MM.1S (cell line): ENCODE data around the gene PRAMEF14.
"Not testable (repeated sequence)": the region's sequence is repeated elsewhere in the genome, so short reads cannot be mapped to it uniquely, and the experiment has no call there.

Experiments
- CTCF ChIP-seq: fragments of 300-600 bp; sonication (generic); IDR thresholded peaks from 2 replicates; pipeline ENCODE4 v1.5.1; 2016; ENCODE audit warnings: antibody characterized with exemption, low read length, mixed read lengths
- EZH2 ChIP-seq: fragments of 300-600 bp; sonication (generic); optimal IDR thresholded peaks from 2 replicates; pipeline ENCODE3; 2017; ENCODE audit warnings: low read depth, mild to moderate bottlenecking, antibody characterized with exemption, low read length, mixed read lengths
- EZH2phosphoT487 ChIP-seq: fragments of 300-600 bp; sonication (generic); IDR thresholded peaks from 2 replicates; pipeline ENCODE4 v1.6.1; 2018; ENCODE audit warnings: antibody characterized with exemption, low read length

- TF ChIP-seq CTCF, EZH2, EZH2phosphoT487: not testable (repeated sequence)
Measured at GRCh38 chr1:13362364-13362763, 15.4 kb upstream of the PRAMEF14 start.
